OCI-M2 (cell line): ENCODE results near the gene GABRG3.

ENCODE experiments used
- DNase-seq: peaks from one replicate; lab custom pipeline; 2025; ENCODE audit not compliant: unreplicated experiment; lab: John Stamatoyannopoulos, UW

The GABRG3 gene

DNA sequence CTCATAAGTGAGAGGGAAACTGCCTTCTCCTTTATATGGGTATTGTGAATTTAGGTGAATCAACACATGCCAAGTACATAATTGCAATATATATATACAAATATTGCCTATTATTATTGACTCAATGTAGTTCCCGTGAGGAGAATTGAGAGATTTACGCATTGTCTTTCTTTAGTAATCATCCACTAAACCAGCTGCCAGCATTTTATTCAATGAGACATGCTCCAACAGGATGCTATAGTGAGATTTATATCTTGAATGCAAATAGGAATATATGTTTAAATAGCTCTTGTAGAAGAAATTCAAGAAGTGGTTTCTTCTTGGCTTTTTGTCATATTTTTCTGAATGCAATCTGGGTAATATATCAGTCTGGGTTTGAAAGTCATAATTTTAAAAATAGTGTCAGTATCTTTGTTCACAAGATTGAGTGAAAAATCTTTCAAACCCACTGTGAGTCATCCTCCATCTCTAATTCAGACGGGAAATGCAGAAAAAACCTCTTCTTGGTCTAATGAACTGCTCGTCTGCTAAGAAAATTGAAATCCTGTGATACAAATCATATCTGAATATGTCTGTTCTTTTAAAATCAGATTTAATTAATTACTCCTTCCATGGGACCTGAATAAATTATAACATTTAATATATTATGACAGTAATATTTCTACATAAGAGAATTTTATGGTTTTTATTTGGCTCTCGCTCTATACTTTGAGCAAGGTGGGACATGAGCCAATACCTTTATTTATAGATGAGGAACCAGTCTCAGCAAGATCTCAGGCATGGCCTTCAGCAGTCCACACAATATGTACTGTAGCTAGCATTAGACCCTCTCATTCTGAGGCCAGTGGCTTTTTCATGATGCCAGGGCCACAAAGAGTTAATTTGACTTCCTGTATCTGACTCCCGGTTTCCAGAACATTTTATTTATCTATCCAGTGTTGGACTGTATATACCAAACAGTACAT lies 516.0 kb downstream of the GABRG3 start:
- DNase-seq: no peak

DNA sequence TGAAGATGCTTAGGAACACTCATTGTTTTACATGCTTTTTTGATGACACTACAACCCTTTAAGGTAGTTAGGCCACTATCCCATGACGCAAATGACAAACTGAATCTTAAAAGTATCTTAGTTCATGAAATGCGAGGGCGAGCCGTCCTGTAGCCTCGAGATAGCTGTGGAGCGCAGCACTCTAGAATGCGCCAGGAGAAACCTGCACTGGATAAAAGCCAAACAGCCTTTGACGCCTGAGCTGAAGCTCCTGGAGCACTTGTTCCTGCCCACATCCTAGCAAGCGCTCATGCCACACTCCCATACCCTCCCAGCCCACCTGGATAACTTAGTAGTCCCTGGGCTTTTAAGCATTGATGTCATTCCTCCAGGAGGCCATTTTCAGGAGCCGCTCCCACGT lies 516.9 kb downstream of the GABRG3 start:
- no peak for DNase-seq

DNA sequence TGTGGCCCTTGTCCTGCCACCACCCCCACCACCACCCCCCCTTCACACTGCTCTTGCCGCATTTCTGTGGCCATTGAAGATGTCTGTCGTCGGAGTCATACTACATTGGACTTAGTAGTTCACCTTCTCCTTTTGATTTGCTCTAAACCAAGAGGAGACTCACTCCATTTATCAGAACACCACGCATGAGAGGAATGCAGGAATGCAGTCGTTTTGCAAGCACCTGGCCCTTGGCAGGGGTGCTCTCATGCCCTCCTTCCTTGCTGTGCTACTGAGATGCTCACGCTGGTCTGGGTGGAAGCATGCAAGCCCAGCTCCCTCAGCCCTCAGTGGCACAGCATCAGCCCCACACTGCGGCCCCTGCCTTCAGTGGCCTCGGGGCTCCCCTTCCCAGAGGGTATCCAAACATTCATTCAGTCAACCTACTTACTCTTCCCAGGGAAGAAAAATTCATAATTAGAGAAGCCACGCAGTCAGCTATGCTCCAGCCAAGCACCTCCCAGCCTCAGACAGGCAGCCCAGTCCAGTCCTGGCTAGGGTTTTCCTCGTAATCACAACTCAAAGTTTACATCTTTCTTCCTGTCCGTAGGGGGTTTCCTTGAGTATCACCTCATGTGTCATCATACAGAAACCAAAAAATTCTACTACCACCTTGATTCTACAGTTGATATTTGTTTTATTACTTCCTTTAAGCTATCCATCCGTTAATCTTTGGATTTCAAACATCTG lies 520.0 kb downstream of the GABRG3 start:
- no peak for DNase-seq

DNA sequence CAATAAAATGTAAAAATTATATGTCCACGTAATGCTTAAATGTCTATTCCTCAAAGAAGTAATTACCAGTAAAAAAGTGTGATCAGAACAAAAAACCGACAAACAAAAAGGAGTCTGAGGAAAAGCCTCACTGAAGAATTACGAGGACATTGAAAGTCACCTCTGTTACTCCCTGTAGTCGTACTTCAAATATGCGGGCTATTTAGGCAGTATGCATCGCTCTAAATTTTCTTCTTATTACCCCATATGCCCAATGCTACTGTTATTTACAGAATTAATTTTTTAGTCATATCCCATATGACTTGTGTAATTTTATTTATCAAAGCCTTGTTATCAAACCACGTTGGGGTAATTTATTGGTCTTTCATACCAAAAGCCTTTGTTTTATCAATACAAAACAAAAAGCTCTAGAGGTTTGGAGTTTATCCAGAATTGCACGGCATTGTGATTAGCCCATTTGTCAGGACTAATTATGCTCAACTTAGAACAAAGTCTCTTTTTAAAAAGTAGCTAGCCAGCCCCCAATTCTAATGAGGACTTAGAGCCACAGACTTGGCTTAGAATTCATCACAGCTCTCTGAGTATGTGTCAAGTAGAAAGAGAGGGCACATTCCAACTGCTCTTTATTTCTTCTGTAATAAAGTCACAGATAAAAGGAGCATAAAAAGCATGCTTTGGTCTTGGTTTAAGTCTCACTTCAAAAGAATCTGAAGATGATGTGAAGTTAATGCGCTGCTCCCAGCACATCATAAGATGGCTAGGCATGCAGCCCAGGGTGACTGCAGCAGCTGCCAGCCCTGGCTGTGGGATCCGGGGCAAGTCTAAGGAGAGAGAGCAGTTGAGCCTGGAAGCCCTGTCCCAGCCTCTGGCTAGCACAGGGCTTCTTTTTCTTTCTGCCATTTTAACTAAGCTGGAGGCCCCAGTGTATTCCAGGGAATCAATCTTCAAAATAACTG lies 521.0 kb downstream of the GABRG3 start:
- no peak for DNase-seq

DNA sequence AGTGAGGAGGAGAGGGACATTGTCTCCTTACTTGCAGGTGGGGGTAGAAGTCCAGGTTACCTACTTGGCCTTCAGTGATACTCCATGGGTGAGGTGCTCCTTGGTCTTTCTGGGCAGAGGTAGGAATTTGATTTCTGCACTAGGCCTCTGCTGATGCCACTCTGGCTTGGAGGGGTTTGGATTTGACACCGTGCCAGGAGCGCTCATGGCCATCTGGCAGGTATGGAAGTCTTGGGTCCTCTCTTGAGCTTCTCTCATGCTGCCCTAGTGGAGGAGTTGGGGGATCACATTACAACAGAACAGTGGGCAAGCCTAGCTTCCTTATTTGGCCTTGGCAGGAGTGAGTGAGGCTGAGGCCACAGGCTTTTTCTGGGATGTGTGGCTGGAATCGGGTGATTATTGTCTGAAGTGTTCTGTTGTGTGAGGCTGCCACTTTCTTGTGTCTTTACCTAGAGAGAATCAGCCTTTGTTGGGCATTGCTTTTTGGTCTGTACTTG lies 525.0 kb downstream of the GABRG3 start:
- no peak for DNase-seq

DNA sequence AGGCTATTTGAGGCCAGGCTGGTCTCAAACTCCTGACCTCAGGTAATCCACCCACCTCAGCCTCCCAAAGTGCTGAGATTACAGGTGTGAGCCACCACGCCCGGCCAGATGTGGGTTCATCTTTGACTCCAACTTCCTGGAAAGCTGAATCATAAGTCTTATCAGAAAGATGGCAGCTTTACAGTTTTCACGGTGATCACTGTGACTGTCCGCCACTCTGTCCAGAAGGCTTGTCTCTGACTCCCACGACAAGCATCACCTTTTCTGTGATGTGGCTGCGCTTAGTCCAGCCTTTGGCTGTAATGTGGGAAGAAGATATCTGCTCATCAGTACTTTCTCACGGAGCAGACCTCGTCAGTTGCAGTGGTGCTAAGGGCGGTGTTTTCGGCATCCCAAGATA lies 527.7 kb downstream of the GABRG3 start:
- DNase-seq: no peak

DNA sequence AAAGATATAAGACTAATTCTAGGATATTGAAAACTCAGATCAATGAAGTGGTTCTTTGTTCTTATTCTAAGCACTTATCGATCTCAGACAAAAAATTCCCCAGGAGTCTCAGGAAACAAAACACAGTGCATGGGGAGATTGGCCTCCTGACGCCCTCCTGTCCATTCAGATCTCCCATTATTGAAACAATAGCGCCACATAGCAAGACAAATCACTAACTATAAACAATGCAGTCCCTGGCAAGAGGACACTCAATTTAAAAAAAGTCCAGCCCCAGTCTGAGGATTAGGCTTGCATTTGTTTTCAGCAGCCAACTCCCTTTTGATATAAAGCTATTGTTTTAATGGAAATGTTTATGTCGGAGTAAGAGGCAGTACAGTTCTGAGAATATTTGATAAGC lies 528.2 kb downstream of the GABRG3 start:
- no peak for DNase-seq

DNA sequence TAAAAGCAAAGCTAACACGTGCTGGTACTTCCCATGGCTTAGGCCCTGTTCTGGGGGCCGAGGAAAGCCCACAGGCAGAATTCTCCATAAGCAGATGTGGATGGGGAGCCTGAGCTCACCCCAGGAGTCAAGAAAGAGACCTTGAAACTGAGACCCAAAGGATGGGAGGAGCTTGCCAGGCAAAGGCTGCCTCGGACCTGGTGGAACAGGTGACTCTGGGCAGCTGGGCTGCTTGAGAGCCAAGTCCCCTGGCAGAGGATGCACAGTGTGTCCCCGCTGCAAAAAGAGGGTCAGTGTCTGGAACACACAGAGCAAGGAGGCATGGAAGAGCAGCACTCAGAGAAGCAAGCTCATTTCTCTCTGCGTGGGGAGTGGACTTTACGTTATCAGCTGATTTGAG lies 528.7 kb downstream of the GABRG3 start:
- no peak for DNase-seq

DNA sequence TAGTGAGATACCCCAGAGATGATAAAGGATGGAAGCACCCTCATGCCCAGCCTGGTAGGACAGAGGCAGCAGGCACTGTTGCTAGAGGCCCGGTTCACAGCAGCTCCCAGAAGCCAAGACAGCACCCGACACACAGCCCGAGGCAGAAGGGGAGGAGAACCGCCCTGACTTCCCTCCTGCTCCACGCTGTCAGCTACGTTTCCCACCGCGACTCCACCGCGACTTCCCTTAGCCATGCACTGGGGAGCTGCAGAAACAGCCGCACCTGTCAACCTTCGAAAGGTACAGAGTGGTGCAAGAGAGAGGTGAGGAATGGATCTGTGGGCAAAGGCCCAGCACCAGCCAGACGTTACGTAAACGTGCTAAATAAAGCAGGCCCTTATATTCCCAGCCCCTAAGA lies 529.2 kb downstream of the GABRG3 start:
- no peak for DNase-seq

DNA sequence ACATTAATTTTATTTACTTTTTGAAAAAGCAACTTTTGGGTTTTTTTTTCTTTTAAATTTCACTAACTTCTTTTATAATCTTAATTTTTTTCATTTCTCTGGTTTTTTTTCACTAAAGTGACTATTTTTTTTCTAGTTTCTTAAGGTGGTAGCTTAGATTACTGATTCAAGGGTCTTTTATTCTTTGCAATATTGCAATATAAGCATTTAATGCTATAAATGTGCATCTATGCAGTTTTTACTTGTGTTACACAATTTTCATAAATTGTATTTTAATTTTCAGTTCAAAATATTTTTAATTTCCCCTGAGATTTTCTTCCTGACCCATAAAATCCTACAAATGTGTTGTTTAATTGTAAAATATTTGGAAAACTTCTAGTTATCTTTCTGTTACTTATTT lies 535.8 kb downstream of the GABRG3 start:
- no peak for DNase-seq

DNA sequence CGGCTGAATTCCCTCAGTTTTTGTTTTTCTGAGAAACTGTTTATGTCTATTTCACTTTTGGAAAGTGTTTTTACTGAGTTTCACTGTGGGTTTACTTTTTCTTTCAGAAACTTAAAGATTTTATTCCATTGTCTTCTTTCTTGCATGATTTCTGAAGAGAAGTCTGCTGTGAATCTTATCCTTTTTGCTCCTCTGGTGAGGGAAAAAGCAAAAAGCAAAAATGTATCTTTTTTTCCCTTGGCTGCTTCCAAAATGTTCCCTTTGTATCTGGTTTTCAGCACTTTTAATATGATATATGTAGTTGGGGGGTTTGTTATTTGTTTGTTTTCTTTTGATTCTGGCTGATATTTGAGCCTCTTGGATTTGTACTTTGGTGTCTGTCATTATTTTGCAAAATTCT lies 538.0 kb downstream of the GABRG3 start:
- no peak for DNase-seq

DNA sequence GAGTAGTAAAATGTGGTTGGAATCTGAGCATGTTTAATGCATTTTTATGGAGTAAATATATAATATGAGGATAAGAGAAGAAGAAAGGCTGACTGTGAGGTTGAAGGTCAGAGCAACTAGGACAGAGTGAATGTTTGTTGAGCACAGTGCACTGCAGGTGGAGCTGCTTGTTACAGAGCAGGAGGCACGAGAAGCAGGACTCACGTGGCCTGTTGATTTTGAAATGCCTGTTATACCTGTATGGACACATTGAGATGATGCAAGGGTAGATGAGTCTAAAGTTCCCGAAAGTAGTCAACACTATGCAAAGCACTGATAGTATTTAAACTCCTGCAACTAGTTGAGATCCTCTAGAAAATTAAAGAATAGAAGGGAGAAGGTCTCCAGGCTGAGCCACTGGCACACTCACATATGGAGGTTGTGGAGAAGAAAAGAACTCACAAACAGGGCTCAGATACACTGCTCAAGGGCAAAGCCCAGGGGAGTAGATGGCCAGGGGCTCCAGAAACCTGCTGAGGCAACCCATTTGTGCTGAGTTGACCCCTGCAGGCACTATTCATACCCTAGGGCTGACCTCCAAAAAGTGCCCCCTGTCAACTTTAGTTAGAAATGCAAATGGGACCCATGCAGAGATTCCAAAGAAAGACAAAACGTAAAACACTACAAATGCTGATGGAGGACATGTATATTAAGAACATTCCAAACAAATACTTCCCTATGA lies 541.5 kb downstream of the GABRG3 start:
- no peak for DNase-seq

DNA sequence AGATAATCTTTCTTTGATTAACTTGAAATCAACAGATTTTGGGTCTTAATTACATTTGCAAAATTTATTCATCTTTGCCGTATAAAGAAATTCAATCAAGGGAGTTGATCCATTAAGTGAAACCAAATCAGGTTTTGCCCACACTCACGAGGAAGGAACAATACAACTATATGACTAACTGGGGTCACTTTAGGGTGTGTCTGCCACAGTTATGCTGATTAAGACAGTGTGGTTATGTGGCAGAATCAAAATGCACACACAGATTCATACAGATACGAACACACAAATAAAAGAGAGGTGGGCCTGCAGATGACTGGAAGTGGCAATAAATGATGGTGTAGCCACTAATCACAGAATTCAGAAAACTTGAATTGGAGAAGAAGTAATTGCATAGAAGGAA lies 543.5 kb downstream of the GABRG3 start:
- no peak for DNase-seq

DNA sequence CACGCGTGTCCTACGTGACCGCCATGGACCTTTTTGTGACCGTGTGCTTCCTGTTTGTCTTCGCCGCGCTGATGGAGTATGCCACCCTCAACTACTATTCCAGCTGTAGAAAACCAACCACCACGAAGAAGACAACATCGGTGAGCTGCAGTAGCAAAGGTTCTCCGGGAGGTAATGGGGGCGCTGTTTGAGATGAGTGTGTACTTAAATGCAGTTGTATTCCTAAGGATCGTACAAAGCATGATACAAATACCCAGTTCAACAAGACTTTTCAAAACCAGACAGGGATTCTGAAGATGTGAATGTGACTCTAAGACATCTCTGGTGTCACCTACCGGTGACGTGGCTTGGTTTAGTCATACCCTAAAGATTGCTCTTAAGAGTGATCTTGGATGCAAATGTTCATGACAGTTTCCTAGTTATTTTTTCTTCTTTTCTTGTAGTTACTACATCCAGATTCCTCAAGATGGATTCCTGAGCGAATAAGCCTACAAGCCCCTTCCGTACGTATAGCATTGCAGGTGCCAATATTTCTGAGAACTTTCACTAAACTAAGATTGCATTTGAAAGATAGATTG lies 556.6 kb downstream of the GABRG3 start:
- no peak for DNase-seq

DNA sequence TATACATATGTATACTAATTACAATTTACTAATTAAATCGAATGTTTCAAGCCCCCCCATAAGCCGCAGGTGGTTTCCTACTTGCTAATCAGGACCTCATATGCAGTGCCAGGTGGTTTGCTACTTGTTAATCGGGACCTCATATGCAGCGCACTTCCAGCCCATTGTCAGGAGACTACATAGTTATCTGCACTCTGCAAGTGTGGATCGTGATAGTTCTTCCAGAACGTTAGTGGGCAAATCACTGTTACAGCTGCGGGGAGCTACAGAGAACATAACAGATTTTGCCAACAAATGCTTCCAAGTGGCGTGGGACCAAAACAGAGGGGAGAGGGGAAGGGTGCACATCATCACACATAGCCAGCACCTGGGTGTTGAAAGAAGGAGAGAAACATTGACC lies 558.4 kb downstream of the GABRG3 start:
- no peak for DNase-seq

DNA sequence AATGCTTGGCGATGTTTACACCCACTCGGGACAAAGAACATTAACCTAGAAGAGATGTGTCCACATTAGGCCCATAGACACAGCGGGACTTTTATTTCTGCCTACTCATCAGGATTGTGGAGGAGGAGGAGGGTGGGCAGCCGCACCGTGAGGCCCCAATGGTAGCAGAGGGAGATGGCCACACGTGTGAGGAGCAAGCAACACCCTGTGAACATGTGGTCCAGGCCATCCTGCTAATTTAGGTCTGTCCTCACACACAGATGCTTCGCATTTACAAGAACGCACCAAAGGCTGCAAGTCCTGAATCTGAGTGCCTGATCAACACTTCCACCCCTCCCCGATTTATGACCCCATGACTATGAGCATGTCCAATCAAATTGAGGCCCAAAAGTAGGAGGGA lies 560.0 kb downstream of the GABRG3 start:
- DNase-seq: no peak

DNA sequence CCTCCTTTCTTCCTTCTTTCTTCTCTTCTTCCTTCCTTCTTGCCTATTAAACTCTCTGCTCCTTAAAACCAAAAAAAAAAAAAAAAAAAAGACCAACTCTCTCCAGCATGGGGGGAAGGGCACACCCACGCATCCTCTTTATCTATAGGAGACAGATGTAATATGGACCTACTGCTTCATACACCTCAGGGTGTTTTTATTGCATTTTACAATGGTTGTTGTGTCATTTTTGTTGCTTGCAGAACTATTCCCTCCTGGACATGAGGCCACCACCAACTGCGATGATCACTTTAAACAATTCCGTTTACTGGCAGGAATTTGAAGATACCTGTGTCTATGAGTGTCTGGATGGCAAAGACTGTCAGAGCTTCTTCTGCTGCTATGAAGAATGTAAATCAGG lies 561.4 kb downstream of the GABRG3 start:
- DNase-seq: no peak

DNA sequence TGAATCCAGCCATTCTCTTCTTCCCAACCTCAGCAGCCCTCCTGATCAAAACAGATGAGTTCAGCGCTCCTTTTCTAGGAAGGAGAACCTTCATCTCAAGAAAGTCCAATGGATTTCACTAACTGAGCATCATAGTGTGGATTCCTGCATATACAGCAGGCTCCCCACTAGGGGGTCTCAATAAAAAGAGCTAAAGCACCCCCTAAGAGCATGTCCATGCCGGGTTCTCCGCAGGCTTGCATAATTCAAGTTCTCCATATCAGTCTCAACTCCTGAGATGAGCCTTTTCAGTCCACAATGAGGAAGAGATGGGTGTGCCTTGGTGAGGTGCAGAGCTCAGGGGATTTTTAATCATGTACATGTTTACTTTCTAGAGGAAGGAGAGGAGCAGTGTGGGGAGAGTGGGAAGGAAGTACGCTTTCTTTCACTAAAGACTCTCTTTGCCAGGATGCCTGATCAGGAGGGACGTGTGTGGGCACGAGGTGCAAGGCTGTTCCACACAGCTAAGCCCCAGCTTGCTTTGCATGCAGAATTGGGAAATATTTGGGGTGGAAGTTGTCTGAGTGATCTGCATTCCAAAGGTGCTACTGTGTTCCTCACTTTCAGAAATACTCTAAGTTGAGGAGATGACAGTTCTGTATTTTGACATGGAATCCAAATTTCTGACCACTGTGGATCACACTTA lies 564.6 kb downstream of the GABRG3 start:
- no peak for DNase-seq

DNA sequence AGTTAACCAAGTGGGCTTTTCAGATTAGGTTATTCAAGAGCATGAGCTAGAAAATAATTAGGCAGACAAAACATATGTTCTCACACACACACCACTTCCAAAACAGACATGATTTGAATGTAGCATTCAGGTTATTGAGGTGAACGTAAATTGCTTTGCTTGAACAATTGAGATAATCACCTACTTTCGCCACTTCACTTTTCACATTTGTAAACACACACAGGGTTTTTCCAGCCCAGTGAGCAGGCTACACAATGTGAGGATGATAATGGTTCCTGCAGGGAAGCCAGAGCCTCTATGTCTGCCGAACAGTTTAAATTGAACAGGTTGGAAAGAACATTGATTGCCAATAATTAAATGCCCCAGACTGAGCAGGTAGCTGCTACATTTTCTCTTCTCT lies 567.3 kb downstream of the GABRG3 start:
- no peak for DNase-seq
